GM23338 (cell line): ENCODE results near the gene CACHD1.

Source experiments
- CREB1 ChIP-seq: fragments of 250-450 bp; sonication (Bioruptor Pico); IDR thresholded peaks from 2 replicates; pipeline ENCODE4 v1.5.0; 2020; ENCODE audit warnings: low read depth, mild to moderate bottlenecking, moderate library complexity
- EZH2 ChIP-seq: fragments of 200-600 bp; sonication (generic); IDR thresholded peaks from one replicate; pipeline ENCODE4 v1.8.0; 2017; ENCODE audit warnings: antibody characterized with exemption, mild to moderate bottlenecking, low read depth; ENCODE audit not compliant: unreplicated experiment
- EZH2phosphoT487 ChIP-seq: fragments of 200-600 bp; sonication (generic); IDR thresholded peaks from one replicate; pipeline ENCODE4 v1.8.1; 2018; ENCODE audit warnings: antibody characterized with exemption; ENCODE audit not compliant: unreplicated experiment
- NANOG ChIP-seq: IDR thresholded peaks from 2 replicates; pipeline ENCODE4 v1.6.1; 2016; ENCODE audit warnings: antibody characterized with exemption, borderline replicate concordance
- POLR2AphosphoS5 ChIP-seq: IDR thresholded peaks from 2 replicates; pipeline ENCODE4 v1.6.1; 2016; ENCODE audit warnings: antibody characterized with exemption, low read depth
- STAT1 ChIP-seq: IDR thresholded peaks from one replicate; pipeline ENCODE4 v1.6.1; 2016; ENCODE audit warnings: antibody characterized with exemption; ENCODE audit not compliant: unreplicated experiment
- ZNF114 ChIP-seq: fragments of 250-450 bp; sonication (Bioruptor Pico); IDR thresholded peaks from 2 replicates; pipeline ENCODE4 v1.5.0; 2020; ENCODE audit warnings: mild to moderate bottlenecking, moderate library complexity
- ZNF331 ChIP-seq: fragments of 250-450 bp; sonication (Bioruptor Pico); IDR thresholded peaks from 2 replicates; pipeline ENCODE4 v1.5.0; 2020; ENCODE audit warnings: low read depth, mild to moderate bottlenecking, moderate library complexity
- TF ChIP-seq, protein P1 (sequence below), 2 experiments: fragments of 200-600 bp in 1 of 2; sonication (generic) in 1 of 2; conservative IDR thresholded peaks; 2 replicates each; pipeline versions ENCODE4 v1.5.1 to v1.6.1; 2016 to 2017; ENCODE audit warnings: antibody characterized with exemption in 2 of 2, low read depth in 2 of 2, mild to moderate bottlenecking in 2 of 2, moderate library complexity in 1 of 2
- TF ChIP-seq, protein P2 (sequence below): IDR thresholded peaks from one replicate; pipeline ENCODE4 v1.6.1; 2018; ENCODE audit warnings: antibody characterized with exemption; ENCODE audit not compliant: unreplicated experiment
- TF ChIP-seq, protein P3 (sequence below): IDR thresholded peaks from 2 replicates; pipeline ENCODE4 v1.6.1; 2016; ENCODE audit warnings: antibody characterized with exemption

DNA sequence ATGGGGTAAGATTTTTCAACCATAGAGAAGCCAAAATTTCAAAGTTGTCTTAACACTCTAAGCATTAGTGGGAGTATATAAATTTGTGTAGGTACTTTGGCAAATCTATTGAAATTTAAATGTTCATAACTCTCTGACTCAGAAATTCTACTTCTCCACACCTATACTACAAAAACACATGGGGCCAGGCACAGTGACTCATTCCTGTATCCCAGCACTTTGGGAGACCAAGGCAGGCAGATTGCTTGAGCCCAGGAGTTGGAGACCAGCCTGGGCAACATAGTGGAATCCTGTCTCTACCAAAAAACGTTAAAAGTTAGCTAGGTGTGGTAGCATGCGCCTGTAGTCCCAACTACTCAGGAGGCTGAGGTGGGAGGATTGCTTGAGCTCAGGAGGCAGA lies 233.7 kb downstream of the CACHD1 start:
- TF ChIP-seq CREB1 (CRISPR knock-in tag) (no peak), EZH2 (no peak), POLR2AphosphoS5 (no peak), NANOG (no peak), EZH2phosphoT487 (no peak), ZNF331 (no peak), STAT1 (no peak), ZNF114 (CRISPR knock-in tag) (no peak)
- TF ChIP-seq, protein P1, sequence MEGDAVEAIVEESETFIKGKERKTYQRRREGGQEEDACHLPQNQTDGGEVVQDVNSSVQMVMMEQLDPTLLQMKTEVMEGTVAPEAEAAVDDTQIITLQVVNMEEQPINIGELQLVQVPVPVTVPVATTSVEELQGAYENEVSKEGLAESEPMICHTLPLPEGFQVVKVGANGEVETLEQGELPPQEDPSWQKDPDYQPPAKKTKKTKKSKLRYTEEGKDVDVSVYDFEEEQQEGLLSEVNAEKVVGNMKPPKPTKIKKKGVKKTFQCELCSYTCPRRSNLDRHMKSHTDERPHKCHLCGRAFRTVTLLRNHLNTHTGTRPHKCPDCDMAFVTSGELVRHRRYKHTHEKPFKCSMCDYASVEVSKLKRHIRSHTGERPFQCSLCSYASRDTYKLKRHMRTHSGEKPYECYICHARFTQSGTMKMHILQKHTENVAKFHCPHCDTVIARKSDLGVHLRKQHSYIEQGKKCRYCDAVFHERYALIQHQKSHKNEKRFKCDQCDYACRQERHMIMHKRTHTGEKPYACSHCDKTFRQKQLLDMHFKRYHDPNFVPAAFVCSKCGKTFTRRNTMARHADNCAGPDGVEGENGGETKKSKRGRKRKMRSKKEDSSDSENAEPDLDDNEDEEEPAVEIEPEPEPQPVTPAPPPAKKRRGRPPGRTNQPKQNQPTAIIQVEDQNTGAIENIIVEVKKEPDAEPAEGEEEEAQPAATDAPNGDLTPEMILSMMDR (conservative IDR thresholded peaks at IDR 0.05; ENCODE audit: low read depth in 2 of 2), result no peak
- TF ChIP-seq, protein P2, sequence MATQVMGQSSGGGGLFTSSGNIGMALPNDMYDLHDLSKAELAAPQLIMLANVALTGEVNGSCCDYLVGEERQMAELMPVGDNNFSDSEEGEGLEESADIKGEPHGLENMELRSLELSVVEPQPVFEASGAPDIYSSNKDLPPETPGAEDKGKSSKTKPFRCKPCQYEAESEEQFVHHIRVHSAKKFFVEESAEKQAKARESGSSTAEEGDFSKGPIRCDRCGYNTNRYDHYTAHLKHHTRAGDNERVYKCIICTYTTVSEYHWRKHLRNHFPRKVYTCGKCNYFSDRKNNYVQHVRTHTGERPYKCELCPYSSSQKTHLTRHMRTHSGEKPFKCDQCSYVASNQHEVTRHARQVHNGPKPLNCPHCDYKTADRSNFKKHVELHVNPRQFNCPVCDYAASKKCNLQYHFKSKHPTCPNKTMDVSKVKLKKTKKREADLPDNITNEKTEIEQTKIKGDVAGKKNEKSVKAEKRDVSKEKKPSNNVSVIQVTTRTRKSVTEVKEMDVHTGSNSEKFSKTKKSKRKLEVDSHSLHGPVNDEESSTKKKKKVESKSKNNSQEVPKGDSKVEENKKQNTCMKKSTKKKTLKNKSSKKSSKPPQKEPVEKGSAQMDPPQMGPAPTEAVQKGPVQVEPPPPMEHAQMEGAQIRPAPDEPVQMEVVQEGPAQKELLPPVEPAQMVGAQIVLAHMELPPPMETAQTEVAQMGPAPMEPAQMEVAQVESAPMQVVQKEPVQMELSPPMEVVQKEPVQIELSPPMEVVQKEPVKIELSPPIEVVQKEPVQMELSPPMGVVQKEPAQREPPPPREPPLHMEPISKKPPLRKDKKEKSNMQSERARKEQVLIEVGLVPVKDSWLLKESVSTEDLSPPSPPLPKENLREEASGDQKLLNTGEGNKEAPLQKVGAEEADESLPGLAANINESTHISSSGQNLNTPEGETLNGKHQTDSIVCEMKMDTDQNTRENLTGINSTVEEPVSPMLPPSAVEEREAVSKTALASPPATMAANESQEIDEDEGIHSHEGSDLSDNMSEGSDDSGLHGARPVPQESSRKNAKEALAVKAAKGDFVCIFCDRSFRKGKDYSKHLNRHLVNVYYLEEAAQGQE, result no peak
- TF ChIP-seq, protein P3, sequence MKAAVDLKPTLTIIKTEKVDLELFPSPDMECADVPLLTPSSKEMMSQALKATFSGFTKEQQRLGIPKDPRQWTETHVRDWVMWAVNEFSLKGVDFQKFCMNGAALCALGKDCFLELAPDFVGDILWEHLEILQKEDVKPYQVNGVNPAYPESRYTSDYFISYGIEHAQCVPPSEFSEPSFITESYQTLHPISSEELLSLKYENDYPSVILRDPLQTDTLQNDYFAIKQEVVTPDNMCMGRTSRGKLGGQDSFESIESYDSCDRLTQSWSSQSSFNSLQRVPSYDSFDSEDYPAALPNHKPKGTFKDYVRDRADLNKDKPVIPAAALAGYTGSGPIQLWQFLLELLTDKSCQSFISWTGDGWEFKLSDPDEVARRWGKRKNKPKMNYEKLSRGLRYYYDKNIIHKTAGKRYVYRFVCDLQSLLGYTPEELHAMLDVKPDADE, result no peak
